NCI-H345 treated with DMSO at 0.1 percent for 48 hours (cell line): ENCODE results near the gene TMEM229B.

Source experiments
- DNase-seq: peaks from one replicate; lab custom pipeline; 2025; ENCODE audit not compliant: unreplicated experiment; lab: John Stamatoyannopoulos, UW

Gene TMEM229B

DNA sequence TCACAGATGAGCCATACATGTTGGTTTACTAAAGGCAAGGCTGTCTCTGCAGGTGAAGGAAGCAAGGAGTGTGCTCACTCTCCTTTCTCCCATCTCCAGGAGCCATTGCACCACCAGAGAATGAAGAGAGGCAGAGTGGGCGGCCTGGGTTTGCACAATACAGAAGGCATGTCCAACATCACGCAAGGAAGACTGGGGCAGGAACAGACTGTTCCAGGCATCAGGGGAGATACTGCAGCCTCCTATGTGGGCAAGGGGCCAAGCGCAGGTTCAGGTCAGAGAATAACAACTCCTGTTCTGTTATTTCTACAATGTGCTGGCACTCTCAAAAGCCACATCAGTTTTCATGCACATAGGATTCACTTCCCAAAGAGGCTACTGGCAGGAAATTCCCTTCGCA lies 1.7 kb upstream of the TMEM229B start:
- no peak for DNase-seq

DNA sequence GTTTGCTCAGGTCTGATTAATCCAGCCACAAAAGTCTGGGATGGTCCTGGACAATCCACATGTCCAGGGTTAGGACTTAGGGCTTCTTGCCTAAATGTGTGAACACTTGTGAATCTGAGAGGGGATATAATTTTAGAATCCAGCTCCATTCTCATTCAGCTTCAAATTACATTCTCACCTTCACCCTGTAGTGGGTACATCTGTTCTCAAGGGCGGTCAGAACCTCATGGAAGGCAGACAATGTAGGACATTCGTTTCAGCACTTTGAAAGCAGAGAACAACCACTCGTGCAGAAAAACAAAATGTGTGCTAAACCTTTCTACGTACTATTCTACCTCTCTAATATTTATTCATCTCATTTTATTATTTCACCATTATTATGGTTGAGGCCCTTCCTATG lies 1.2 kb downstream of the TMEM229B start:
- DNase-seq: no peak

GRCh38 chr14:67486890-67487289 lies 1.6 kb downstream of the TMEM229B start:
- no peak for DNase-seq

GRCh38 chr14:67485501-67486095 lies 2.9 kb downstream of the TMEM229B start:
- DNase-seq: no peak

GRCh38 chr14:67483579-67484285 lies 4.8 kb downstream of the TMEM229B start:
- DNase-seq: no peak

DNA sequence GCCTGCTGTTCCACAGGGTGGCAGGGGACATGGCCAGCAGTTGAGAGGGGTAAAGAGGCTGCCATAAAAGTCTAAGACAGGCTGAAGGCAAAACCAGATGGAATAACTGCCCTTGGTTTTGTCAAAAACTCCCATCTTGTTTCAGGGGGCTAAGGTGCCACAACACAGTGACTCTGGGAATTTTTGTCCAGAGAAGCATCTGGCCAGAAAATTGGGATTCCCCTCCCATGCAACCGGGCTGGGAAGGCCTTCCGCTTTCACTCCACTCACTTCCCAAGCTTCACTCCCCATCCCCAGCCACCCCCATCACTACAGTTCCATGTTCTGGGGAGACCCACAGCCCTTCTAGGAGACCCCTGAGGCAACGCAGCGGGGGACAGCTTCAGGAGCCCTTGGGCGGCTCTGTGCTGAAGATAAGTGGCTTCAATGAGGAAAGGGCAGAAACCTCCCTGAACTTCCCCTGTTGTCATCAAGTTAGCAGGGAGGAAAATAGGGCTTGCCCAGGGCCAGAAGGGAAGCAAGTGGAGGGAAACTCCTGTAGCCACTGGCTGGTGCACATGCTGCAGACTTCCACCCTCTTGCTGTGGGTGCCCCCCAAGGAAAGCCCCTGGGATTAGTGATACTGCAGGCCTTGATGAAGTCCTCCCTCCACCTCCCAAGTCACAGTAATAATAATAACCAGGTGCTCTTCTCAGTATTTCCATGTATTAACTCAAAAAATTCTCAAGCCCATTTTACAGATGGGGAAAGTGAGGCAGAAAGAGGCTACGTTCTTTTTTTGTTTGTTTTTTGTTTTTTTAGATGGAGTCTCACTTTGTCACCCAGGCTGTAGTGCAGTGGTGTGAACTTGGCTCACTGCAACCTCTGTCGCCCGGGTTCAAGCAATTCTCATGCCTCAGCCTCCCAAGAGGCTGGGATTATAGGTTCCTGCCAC lies 6.0 kb downstream of the TMEM229B start:
- DNase-seq: no peak

DNA sequence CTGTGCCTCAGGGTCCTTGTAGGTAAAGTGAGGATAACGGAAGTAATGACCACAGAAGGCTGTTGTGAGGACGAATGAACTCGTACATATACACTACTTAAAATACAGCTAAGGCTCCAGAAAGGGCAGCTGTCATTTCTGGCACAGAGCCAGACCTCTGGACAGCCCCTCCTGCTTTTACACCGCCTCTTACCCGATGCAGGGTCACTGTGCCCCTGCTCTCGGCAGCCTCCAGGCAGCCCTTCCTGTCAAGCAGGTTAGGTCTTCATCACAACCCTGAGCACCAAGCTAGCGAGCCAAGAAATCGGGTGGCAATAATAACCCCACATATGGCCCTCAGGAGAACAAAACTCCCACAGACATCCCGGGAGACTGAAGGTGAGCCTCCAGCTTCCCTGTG lies 8.5 kb downstream of the TMEM229B start:
- DNase-seq: no peak

DNA sequence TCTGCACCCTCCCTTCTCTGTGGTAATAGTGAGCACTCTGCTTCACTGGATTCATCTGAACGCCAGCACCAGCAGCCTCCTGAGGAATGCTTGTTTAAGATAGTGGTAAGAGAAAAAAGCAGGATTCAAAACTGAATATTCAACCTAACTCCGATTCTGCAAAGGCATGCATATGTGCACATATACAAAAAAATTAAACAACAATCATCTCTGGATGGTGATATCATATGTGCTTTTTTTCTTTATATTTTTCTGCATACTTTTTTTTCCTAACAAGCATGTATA lies 9.8 kb downstream of the TMEM229B start:
- DNase-seq: no peak

- peak; percentile 96 for DNase-seq
Observed at GRCh38 chr14:67477926-67478799, 10.4 kb downstream of the TMEM229B start.

DNA sequence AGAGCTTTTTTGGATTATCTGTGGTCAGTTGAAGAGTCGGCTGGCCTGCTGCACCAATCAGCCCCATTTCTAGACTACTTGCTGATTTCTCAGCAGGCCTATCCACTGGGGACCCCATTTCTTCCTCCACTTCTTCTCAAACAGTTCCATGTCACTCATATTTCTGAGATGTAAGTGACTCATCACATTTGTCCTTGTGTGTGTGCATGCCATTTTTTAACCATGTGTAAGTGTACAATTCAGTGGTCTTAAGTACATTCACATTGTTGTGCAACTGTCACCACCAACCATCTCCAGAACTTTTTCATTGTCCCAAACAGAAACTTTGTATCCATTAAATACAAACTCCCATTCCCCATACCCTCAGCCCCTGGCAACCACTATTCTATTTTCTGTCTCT lies 14.2 kb downstream of the TMEM229B start:
- no peak for DNase-seq

DNA sequence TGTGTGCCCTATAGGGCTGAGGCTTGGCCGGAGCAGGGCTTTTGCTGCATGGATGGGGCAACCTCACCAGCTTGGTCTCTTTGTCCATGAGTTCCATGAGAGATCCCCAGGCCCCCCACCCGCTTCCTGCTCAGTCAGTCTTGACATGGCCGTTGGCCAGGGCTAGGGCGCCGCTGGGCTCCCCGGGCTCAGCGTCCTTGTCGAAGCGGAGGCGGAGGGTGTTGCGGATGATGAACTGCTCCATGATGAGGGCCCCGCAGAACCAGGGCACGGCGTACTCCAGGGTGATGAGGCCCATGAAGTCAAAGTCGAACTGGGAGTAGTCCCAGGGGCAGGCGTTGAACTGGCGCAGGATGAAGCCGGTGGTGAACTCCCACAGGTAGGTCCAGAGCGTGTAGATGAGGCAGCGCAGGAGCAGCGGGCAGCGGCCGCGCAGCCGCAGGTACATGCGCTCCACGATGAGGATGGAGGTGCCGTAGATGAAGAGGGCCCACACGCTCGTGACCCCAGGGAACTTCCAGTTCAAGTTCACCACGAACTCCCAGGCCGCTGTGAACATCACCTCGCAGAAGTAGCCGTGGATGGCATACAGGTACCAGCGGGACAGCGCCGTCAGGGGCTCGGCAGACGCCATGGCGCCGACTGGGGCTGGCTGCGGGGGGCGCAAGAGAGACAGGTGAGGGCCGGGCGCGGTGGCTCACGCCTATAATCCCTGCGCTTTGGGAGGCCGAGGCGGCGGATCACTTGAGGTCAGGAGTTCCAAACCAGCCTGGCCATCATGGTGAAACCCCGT lies 15.0 kb downstream of the TMEM229B start:
- no peak for DNase-seq

DNA sequence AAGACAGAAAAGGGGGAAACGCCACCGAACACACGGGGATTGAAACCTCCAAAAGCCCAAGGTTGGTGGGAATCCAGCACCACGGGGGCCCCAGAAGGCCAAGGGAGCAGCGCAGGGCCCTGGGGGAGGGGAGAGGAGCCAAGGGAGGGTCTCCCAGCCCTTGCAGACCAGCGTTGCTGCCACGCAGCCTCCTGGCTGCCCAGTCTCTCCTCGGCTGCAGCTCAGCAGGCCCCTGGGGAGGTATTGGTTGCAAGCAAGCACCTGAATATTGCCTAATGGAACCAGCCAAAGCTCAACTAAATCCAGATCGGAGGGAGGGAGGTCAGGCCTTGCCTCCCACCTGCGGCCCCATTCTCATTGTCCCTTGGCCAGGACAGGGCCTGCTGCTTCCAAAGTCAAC lies 15.8 kb downstream of the TMEM229B start:
- DNase-seq: no peak

GRCh38 chr14:67469954-67470353 lies 18.6 kb downstream of the TMEM229B start:
- no peak for DNase-seq

DNA sequence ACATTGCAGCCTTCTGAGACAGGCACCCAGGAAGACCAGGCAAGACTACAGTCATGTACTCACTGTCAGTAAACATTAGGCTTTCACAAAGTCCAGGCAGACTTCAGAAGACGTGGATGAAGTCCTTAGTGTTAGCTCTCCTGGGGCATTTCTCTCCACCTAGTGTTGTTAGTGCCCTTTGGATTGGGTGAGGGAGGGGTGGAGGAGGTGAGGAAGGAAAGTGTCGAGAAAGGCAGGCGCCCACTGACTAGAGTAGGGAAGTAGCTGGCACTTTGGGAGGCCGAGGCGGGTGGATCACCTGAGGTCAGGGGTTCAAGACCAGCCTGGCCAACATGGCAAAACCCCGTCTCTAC lies 20.2 kb downstream of the TMEM229B start:
- no peak for DNase-seq

DNA sequence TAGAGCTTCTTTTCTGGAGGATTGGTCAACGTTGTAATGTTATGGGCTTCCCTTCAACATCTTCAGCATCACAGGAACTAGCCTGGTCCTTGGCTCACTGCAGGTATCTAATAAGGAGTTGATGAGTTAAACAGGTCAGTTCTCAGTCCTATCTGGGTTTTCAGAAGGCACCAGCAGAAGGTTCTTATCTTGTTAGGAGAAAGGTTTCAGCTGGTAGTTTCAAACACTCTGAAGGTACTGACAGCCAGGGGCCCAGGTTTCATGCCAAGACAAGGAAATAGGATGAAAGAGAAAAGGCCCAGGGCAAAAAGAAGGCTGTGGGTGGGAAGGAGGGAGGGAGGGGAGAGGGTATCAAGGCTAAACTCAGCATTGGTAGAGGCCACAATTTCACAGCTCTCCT lies 21.4 kb downstream of the TMEM229B start:
- no peak for DNase-seq

DNA sequence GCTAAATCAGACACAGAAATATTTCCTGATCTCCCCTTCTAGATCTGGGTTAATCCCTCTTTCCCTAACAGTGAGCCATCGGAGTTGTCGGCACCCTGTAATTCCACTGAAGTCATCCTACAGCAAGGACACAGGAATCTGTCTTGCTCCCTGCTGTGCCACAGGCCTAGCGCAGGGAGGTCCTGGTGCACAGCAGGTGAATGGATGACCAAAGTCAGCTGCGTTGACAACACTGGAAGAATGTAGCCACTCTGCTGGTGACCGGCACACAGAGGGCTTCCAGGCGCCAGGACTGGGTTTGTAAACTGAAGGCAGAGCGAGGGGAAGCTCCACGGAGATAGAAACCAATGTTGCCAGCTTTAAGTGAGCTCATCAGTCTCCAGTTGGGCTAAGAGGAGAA lies 23.6 kb downstream of the TMEM229B start:
- no peak for DNase-seq

DNA sequence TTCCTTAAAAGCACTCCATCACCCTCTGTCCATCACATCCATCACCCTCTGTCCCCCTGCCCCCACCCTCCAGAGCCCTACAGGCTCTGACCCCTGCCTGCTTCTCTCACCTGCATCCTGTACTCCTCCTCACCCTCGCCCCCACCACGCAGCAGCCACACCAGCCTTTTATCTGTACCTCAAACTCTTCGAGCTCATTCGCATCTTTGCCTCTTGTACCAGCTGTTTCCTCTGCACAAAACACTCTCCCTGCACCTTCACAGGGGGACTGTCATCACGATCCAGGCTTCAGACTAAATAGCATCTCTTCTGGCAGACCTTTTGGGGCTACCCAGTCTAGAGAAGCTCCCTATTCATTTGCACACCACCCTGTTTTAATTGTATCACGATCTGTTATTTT lies 24.1 kb downstream of the TMEM229B start:
- no peak for DNase-seq

DNA sequence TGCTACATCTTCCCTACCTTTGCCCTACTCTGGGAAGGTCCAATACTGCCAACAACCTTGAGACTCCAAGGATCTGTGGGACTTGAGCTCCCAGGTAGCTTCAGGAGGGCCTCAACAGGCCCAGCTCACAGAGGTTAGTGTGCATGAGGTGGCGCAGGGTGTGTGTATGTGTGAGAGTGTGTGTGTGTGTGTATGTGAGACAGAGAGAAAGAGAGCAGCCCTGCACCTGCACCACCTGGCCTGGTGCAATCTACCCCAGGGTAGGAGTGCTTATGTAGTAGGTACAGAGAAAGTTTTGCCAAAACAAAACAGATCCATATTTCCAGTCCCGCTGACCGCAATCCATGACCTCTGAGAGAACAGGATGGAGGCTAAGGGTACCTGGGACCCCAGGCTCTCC lies 24.6 kb downstream of the TMEM229B start:
- DNase-seq: no peak

GRCh38 chr14:67461996-67462395 lies 26.5 kb downstream of the TMEM229B start:
- no peak for DNase-seq

GRCh38 chr14:67461341-67461985 lies 27.1 kb downstream of the TMEM229B start:
- no peak for DNase-seq
